GM04504 (cell line): ENCODE measurements around the gene RXFP1.

Experiments used
- DNase-seq: peaks from one replicate; pipeline ENCODE4 v3.0.0-alpha.2; 2012; ENCODE audit warnings: low read depth

The RXFP1 gene

DNA sequence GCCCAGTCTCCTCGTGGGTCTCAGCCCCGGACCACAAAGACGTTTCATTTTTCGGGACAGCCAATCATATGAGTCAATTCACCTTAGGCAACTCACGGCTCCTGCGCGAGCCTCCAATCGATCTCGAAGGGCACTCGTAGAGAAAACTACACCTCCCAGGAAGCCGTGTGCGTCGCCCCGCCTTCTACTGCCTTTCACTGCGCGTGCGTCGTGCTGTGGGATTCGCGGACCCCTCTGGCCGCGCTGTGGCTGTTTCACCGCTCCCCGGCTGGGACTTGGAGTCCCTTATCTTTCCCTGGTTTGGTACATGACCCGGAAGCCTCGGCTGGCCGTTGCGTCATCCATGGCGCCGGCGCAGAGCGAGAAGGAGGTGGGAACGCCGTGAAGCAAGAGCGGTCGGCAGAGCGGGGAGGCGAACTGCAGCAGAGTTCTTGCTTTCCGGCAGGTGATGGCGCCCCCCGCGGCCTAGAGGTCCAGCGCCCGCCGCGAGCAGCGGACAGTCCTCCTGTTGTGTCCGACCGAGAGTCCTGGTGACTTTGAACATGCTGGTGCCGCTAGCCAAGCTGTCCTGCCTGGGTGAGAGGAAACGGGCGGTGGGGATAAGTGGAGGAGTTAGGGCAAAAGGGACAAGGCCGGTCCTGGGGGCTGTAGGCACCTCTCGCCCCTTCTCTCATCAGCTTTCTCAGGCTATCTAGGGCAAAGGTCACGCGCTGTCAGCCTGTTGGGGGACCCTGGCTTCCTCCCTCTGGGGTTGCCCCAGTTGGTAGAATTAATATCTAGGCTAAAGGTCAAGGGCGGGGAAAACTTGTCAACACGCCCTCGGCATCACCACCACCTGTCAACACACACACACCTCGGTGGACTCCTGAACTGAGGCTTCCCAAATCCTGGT is 150.5 kb downstream of the RXFP1 start, which contains the start of gene ETFDH:
Gene ETFDH, plus strand, starts transcription at position 382 of the 892 bp plus-strand sequence. Its CDS starts 161 bp downstream, at position 543.
- peak; percentile 99 for DNase-seq

DNA sequence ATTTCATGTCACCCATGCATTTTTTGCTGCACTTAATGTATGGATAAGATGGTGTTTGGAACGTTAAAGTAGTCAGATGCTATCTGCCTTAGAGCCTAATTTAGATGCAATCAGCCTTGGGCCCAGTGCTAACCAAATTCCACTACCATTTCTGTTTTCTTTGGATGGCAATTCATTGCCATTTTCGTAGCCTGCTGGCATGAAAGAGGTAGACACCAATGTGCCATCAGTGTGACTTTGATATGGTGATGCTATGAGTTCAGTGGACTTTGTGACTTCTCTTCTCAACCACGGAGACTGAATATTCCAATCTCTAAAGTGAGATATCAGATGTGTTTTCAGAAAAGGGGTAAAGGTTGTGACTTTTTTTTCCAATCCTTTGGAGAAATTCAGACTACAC is 152.0 kb downstream of the RXFP1 start:
- no peak for DNase-seq

DNA sequence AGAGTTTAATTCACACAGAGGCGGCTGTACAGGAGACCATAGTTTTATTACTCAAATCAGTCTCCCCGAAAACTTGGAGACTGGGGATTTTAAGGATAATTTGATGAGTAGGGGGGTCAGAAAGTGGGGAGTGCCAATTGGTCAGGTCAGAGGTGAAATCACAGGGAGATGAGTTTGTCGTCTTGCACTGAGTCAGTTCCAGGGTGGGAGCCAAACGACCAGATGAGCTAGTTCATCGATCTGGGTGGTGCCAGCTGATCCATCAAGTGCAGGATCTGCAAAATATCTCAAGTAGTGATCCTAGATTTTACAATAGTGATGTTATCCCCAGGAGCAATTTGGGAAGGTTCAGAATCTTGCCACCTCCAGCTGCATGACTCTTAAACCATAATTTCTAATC is 154.4 kb downstream of the RXFP1 start:
- DNase-seq, result no peak

DNA sequence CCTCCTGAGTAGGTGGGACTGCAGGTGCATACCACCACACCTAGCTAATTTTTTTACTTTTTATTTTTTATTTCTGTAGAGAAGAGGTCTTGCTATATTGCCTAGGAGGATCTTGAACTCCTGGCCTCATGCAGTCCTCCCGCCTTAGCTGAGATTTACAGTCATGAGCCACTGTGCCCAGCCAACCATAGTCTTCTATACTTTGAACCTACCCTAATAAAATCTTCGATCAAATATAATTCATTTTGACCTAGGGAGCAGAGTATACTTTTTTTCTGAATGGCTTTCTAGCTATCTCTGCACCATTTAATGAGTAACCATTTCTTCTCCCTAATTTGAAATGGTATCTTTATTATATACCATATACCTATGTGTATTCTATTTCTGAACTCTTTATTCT is 157.1 kb downstream of the RXFP1 start:
- no peak for DNase-seq

DNA sequence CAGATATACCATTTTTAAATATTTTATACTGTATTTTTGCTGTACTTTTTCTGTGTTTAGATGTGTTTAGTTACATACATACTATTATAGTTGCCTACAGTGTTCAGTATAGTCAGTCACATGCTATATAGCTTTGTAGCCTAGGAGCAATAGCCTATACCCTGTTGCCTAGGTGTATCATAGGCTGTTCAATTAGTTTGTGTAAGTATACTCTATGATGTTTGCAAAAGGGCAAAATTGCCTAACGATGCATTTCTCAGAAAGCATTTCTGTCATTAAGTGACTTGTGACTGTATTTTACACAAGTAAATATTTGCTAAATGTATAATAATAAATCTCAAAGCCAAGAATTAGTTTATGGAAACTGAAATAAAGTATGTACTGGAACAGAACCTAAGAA is 159.9 kb downstream of the RXFP1 start:
- DNase-seq, result no peak

DNA sequence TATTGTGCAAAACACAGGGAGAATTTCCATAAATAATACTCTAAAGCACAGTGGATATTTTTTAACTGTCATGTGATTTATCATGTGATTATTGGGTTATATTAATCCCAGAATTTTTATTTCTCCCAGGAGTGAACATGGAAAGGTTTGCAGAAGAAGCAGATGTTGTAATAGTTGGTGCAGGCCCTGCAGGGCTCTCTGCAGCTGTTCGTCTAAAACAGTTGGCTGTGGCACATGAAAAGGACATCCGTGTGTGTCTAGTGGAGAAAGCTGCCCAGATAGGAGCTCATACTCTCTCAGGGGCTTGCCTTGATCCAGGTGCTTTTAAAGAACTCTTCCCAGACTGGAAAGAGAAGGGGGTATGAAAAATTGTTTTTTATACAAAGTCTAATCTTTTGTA is 160.4 kb downstream of the RXFP1 start:
- no peak for DNase-seq

DNA sequence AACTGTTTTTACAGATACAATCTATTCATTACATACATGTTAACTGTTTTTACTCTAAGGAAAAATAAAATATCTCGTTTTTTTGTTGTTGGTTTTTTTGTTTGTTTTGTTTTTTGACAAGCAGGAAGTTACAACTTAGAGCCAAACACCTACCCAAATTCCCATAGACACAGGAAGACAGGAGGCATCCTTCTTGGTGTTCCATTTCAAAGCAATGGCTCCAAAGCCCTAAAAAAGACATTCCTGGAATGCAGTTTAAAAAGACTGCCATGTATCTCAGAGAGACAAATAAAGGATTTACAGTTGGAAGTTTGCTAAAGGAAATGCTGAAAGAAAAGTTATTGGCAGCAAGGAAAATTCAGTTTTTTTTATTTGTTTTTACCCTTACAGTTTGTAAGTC is 167.1 kb downstream of the RXFP1 start:
- DNase-seq, result no peak
